A549 (cell line): ENCODE measurements around the gene ZNF223. TPM values are rescaled to one million over a fixed set of nuclear protein-coding genes. Genes with fewer than 3 reads are reported as not detected.
A peak's percentile ranks its signal among the peaks of the same experiment; 100 is the strongest.

Experiments used
- ATAC-seq, 2 experiments: fragments of 200-7000 bp in 1 of 2; fragments of >200 bp in 1 of 2; cut with Nextera tagmentation in 1 of 2; cut with Tn5 transposase in 1 of 2; 3 replicates each; pipeline versions ENCODE4 v1.8.0 to v1.9.1; 2018 to 2020; ENCODE audit warnings: mild to moderate bottlenecking in 1 of 2, moderate library complexity in 1 of 2
- CTCF ChIA-PET: fragments of 300-600 bp; sonication (Branson Sonifier 250); formaldehyde crosslinking; extraction: SDS; loops from one replicate; lab custom pipeline; 2021; ENCODE audit warnings: antibody characterized with exemption, inconsistent platforms; lab: Yijun Ruan, JAX
- POLR2A ChIA-PET: fragments of 350-600 bp; formaldehyde crosslinking; extraction: SDS; loops from one replicate; lab custom pipeline; 2021; ENCODE audit warnings: antibody characterized with exemption, inconsistent platforms; lab: Yijun Ruan, JAX
- DNase-seq, 2 experiments: peaks; one replicate each; pipeline versions ENCODE4 v3.0.0 to v3.0.0-alpha.2; 2011 to 2016; ENCODE audit warnings: low read depth in 1 of 2, low spot score in 1 of 2
- FAIRE-seq: peaks from 2 replicates; lab custom pipeline; 2011; peaks lifted over from hg19 to GRCh38; lab: Jason Lieb, UNC
- H3K27ac ChIP-seq, 2 experiments: fragments of >200 bp; sonication (Bioruptor Twin); formaldehyde crosslinking; 3 replicates each; pipeline ENCODE4 v1.5.1; 2016 to 2017
- H3K4me1 ChIP-seq: fragments of >200 bp; sonication (Bioruptor Twin); formaldehyde crosslinking; 3 replicates; pipeline ENCODE4 v1.6.1; 2016
- H3K4me2 ChIP-seq: fragments of >200 bp; sonication (Bioruptor Twin); formaldehyde crosslinking; 3 replicates; pipeline ENCODE4 v1.6.1; 2016
- H3K4me3 ChIP-seq: fragments of >200 bp; sonication (Bioruptor Twin); formaldehyde crosslinking; 3 replicates; pipeline ENCODE4 v1.5.1; 2016
- H3K9me3 ChIP-seq: fragments of >200 bp; sonication (Bioruptor Twin); formaldehyde crosslinking; 3 replicates; pipeline ENCODE4 v1.6.1; 2016
- BCL3 ChIP-seq: fragments of >200 bp; sonication (Bioruptor Twin); formaldehyde crosslinking; IDR thresholded peaks from 3 replicates; pipeline ENCODE4 v1.6.1; 2016
- CBX2 ChIP-seq: fragments of 200-600 bp; sonication (generic); IDR thresholded peaks from 2 replicates; pipeline ENCODE4 v1.6.1; 2016; ENCODE audit warnings: low read depth, mild to moderate bottlenecking, borderline replicate concordance
- CEBPB ChIP-seq, 2 experiments: fragments of >200 bp in 1 of 2; sonication (Bioruptor Twin) in 1 of 2; formaldehyde crosslinking in 1 of 2; IDR thresholded peaks; 2 replicates each; pipeline ENCODE4 v1.6.1; 2012 to 2016
- CHD2 ChIP-seq: fragments of 150-350 bp; IDR thresholded peaks from 2 replicates; pipeline ENCODE4 v1.6.1; 2014; ENCODE audit warnings: low read length; ENCODE audit not compliant: partially characterized antibody
- CTCF ChIP-seq: fragments of >200 bp; sonication (Bioruptor Twin); formaldehyde crosslinking; IDR thresholded peaks from 3 replicates; pipeline ENCODE4 v1.5.1; 2016
- EHF ChIP-seq: fragments of 250-450 bp; sonication (Bioruptor Pico); IDR thresholded peaks from 2 replicates; pipeline ENCODE4 v1.5.0; 2020; ENCODE audit warnings: mild to moderate bottlenecking
- FOSL2 ChIP-seq, 2 experiments: fragments of 450-650 bp in 1 of 2; fragments of >200 bp in 1 of 2; sonication (Bioruptor Twin) in 1 of 2; formaldehyde crosslinking; IDR thresholded peaks; 2 replicates each; pipeline versions ENCODE4 v1.5.0 to v1.6.1; 2016 to 2020; ENCODE audit warnings: mild to moderate bottlenecking in 1 of 2, moderate library complexity in 1 of 2
- KDM1A ChIP-seq: fragments of 200-600 bp; sonication (generic); IDR thresholded peaks from 2 replicates; pipeline ENCODE4 v1.6.1; 2016; ENCODE audit warnings: low read depth, mild to moderate bottlenecking
- KDM5A ChIP-seq: fragments of 200-600 bp; sonication (generic); IDR thresholded peaks from 2 replicates; pipeline ENCODE4 v1.6.1; 2016; ENCODE audit warnings: antibody characterized with exemption, mild to moderate bottlenecking
- MAFK ChIP-seq: fragments of 450-650 bp; IDR thresholded peaks from 2 replicates; pipeline ENCODE4 v1.6.1; 2014; ENCODE audit not compliant: partially characterized antibody
- MAX ChIP-seq: IDR thresholded peaks from 2 replicates; pipeline ENCODE4 v1.6.1; 2012
- MYC ChIP-seq: IDR thresholded peaks from 2 replicates; pipeline ENCODE4 v1.6.1; 2012; ENCODE audit warnings: mild to moderate bottlenecking, inconsistent platforms, low read length, improper control_type of control experiment, borderline replicate concordance
- PHF8 ChIP-seq: fragments of 200-600 bp; sonication (generic); IDR thresholded peaks from 2 replicates; pipeline ENCODE4 v1.6.1; 2016; ENCODE audit warnings: low read depth, mild to moderate bottlenecking, antibody characterized with exemption, moderate library complexity, borderline replicate concordance
- POLR2A ChIP-seq: IDR thresholded peaks from 2 replicates; pipeline ENCODE4 v1.6.1; 2012; ENCODE audit warnings: mild to moderate bottlenecking, low read length
- POLR2AphosphoS2 ChIP-seq: conservative IDR thresholded peaks from 2 replicates; pipeline ENCODE4 v1.6.1; 2012; ENCODE audit warnings: low read length, improper control_type of control experiment, inconsistent platforms
- RARB ChIP-seq: fragments of 250-450 bp; sonication (Bioruptor Pico); IDR thresholded peaks from 2 replicates; pipeline ENCODE4 v1.8.0; 2021; ENCODE audit warnings: mild to moderate bottlenecking, moderate library complexity
- RCOR1 ChIP-seq: fragments of 150-350 bp; IDR thresholded peaks from 2 replicates; pipeline ENCODE4 v1.6.1; 2014; ENCODE audit warnings: antibody characterized with exemption, low read length, low read depth
- REST ChIP-seq: fragments of 200-600 bp; sonication (generic); IDR thresholded peaks from 2 replicates; pipeline ENCODE4 v1.6.1; 2016; ENCODE audit warnings: antibody characterized with exemption, mild to moderate bottlenecking, moderate library complexity
- RFX5 ChIP-seq: fragments of 450-650 bp; IDR thresholded peaks from 2 replicates; pipeline ENCODE4 v1.7.1; 2014; ENCODE audit warnings: antibody characterized with exemption, mild to moderate bottlenecking, moderate library complexity
- TFCP2L1 ChIP-seq: fragments of 250-450 bp; sonication (Bioruptor Pico); IDR thresholded peaks from 2 replicates; pipeline ENCODE4 v1.5.0; 2021; ENCODE audit warnings: mild to moderate bottlenecking
- WGBS: methylation state at CpG from one replicate; pipeline ENCODE4 v1.1.6; 2017; ENCODE audit errors: missing lambda C conversion rate; 5-methylcytosine and 5-hydroxymethylcytosine counted together
- polyA plus RNA-seq, 4 experiments: library from polyadenylated mRNA; depleted of rRNA in 3 of 4; stranded (reverse); fragments of >200 nt; fragmentation: RNase III in 1 of 4; extraction: RNeasy Plus Mini Kit Qiagen cat#74134 plus additional on column Dnase treatment in 1 of 4; gene quantifications; 2 replicates in 3 of 4; 3 replicates in 1 of 4; pipeline ENCODE4 v1.2.3, GENCODE V29; 2011 to 2017
- TF ChIP-seq, protein P1 (sequence below): fragments of >200 bp; sonication (Bioruptor Twin); formaldehyde crosslinking; IDR thresholded peaks from 2 replicates; pipeline ENCODE4 v1.6.1; 2016

The ZNF223 gene
- polyA plus RNA-seq, 2 of the 4 experiments (the other 2 are of a cell fraction), result 2.2 to 5.2 TPM

DNA sequence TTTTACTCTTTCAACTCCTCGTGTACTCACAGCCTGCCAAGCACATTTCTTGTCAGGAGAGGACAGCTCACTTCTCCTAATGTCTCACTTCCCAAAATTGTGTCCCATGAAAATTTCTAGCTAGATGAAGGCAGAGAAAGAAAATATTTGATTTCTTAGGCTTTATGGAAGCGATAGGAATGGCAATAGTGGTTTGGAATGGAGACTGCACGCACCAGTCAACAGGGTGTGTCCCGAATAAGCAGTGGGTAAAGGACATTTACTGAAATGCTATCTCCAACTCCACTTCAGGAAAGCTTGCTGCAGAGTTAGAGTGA lies 27.0 kb upstream of the ZNF223 start (continued):
- no peak for TF ChIP-seq REST

DNA sequence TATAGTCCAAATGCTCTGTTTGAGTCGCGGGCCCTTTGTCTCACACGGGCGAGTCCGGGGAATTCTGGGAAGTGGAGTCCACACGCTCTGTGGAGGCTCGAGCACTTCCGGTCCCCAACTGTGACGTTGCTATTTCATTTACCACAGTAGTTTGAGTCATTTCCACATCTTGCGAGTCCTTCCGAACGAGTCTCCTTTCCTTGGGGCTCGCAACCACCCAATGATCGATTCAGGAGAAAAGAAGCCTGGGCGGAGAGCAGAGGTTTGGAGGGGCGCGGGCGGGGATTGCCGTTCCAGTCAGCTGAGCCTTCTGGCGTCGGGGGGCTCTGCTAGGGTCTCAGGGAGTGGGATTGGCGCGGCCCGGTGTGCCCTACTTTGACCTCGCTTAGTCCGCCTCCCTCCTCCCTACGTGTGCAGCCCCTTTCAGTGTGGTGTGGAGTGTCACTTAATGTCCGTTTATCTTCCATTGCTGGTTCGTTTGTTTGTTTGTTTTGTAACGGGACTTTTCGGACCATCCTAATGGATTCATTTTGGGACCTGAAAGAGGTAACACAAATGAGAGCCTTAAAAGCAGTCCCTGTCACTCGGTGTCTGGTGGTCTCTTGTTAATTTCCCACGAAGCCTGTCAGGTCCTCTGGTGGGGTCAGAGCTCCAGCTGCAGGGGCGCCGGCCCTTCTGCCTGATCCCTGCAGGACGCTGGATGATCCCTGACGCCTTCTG lies 26.5 kb upstream of the ZNF223 start, which contains the start of gene ZNF222:
Gene ZNF222, plus strand, starts transcription at position 163 of the 720 bp plus-strand sequence. Its CDS starts 58 bp downstream, at position 221.
- FAIRE-seq, result peak; percentile 81

GRCh38 chr19:44026622-44027021 lies 25.2 kb upstream of the ZNF223 start:
- no peak for ATAC-seq
- no peak for FAIRE-seq
- 88% methylated on average over 6 of the region's 6 CpGs for WGBS
- no peak for DNase-seq
- Histone ChIP-seq H3K27ac (no peak overlapping the region), H3K4me2 (no peak overlapping the region), H3K4me1 (no peaks in the 10 kb centered on the region), H3K4me3 (no peak overlapping the region), H3K9me3 (peaks cover 64% of the 10 kb centered on the region)
- ChIA-PET POLR2A (no interaction called here), CTCF (no interaction called here)
- TF ChIP-seq TFCP2L1 (no peak), FOSL2 (IDR thresholded peaks at IDR 0.05) (no peak), FOSL2 (CRISPR knock-in tag; IDR thresholded peaks at IDR 0.05) (no peak), RARB (CRISPR knock-in tag) (no peak), EHF (CRISPR knock-in tag) (no peak), CBX2 (no peak), BCL3 (no peak), MYC (no peak), KDM5A (no peak), MAFK (no peak), RCOR1 (no peak)

More for the DNA sequence above, 26.5 kb upstream of the ZNF223 start, which contains the start of gene ZNF222:
- Histone ChIP-seq H3K9me3 (peaks cover 52% of the 10 kb centered on the region), H3K27ac (peak within 1 kb of the TSS; percentile 81 to 87), H3K4me3 (peak within 1 kb of the TSS; percentile 89), H3K4me2 (peak within 1 kb of the TSS; percentile 81), H3K4me1 (no peaks in the 10 kb centered on the region)
- WGBS, result 9% methylated on average over 37 of the region's 37 CpGs
- POLR2A ChIA-PET, result no interaction called here
- DNase-seq (peak; percentile 70 to 89), ATAC-seq (peak; percentile 99)
- no peak for TF ChIP-seq FOSL2 (IDR thresholded peaks at IDR 0.05)
- peak; percentile 42 for TF ChIP-seq FOSL2 (CRISPR knock-in tag; IDR thresholded peaks at IDR 0.05)
- TF ChIP-seq CBX2, result no peak
- TF ChIP-seq RFX5, result no peak
- TF ChIP-seq KDM1A, result no peak
- TF ChIP-seq CHD2, result no peak
- peak; percentile 51; the same call in 1 of the 2 replicates for TF ChIP-seq MAX
- peak; percentile 54; the same call in 1 of the 2 replicates for TF ChIP-seq PHF8
- TF ChIP-seq MAFK, result peak; percentile 11
- no peak for TF ChIP-seq POLR2AphosphoS2
- 0 out of 2 replicates have a peak, but pooled peaks have one; percentile 9 for TF ChIP-seq POLR2A
- TF ChIP-seq KDM5A, result no peak
- TF ChIP-seq CEBPB (IDR thresholded peaks at IDR 0.05), result peak in 1 of 2 experiments; percentile 19; a peak in 1 of 4 replicates
- TF ChIP-seq, protein P1, sequence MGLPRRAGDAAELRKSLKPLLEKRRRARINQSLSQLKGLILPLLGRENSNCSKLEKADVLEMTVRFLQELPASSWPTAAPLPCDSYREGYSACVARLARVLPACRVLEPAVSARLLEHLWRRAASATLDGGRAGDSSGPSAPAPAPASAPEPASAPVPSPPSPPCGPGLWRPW, result no peak
- TF ChIP-seq CTCF, result no peak
- CTCF ChIA-PET, result interaction anchor here (0.9 kb wide), 1 partner anchor 176 kb away, joined by 4 read pairs; no protein-coding TSS in a partner anchor
